Activated CD4-positive, CD25-positive, alpha-beta regulatory T cell treated with anti-CD3 and anti-CD28 coated beads, Interleukin-2, amount 50 U/mL, for 24 hours (primary cell): ENCODE measurements around the gene ZNF765.
"Not testable (repeated sequence)": the region's sequence is repeated elsewhere in the genome, so short reads cannot be mapped to it uniquely, and the experiment has no call there.

Experiments used
- ATAC-seq, 2 donors: fragments of 150-1000 bp; cut with Tn5 transposase; one replicate each; pipeline ENCODE4 v1.10.0; 2021; ENCODE audit warnings: mild to moderate bottlenecking in 1 of 2, moderate library complexity in 1 of 2

The ZNF765 gene

DNA sequence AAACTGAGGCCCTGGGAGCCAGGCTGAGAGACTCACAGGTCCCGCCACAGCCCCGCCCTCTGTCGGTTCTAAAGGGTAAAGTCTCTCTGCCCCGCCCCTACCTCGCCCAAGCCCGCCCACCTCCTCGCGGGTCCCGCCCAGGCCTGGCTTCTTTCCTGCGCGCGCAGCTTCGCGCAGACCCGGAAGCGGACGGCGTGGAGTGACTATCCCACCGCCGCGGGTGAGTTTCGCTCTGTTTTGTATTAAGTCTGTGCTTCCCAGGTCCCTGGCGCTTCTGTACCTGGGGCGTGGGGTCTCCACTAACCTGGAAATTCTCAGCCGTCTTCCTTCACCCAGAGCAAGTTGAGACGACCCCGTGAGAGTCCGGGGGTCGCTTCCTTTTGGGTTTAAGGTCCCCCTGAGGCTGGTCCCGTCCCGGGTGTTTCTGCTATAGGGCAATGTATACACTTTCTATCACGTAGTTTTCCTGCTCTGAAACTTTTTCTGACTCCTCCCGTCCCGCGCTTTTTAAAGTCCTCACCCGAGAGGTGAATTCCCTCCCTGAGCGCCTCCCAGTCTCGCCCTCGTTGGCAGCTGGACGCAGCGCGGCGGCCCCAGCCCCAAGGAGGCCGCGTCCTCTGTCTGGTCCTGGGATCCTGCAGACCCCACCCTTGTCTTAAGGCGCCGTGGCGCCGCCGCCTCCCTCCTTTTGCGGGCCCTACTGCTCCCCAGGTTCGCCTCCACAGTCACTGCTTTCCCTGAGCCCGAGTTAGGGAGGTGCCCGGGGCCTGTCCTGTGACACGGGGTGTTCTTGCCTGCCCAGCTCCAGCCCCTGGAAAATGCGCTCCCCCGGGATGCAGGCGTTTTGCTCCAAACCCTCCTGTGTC is at the start of gene ZNF765:
ZNF765 (plus strand) TSS at position 176 of the 866 bp plus-strand sequence. CDS start 2,867 bp downstream, outside the sequence.
- peak; percentile 98 to 99 for ATAC-seq

DNA sequence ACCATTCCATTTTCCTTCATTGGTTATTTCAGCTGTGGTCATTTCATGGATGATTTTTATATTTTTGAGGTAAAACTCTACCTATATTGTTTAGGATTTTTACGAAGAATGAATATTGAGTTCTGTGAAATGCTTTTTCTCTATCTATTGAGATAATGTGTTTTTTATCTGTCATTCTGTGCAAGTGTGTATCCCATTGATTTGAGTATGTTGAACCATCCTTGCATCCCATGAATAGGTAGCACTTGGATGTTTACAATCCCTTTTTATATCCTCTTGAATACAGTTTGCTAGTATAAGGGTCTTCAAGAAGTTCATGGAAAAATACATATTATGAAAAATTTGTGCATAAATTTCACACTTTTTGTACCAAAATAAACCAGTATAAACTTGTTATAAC is 39.2 kb upstream of the ZNF765 start:
- ATAC-seq = no peak

DNA sequence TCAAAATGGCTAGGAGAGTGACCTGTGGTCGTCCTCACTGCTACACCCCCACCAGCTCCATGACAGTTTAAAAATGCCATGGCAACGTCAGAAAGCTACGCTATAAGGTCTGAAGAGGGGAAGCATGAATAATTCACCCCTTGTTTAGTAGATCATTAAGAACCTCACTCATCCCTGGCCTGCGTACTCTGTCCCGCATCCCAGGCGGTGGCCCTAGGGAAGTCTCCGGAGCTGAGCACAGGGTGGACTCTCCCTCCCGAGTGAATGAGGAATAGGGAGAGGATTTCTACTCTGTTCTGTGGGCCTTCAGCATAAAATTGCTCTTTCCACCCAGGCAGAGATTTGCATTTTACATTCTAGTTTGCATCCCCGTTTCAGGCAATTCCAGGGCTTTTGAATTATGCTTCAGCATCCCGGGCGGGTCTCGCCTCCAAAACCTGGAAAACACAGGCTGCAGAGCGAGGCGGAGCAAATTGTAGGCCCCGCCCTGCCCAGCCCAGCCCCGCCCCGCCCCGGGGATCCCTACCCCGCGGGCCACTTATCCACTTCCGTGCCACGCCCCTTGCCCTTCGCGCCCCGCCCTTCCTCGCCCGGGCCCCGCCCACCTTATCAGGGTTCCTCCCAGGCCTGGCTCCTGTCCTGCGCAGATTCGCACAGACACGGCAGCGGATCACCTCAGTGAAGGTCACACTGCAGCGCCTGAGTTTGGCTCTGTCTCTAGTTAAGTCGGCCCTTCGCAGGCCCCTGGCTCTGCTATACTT is 36.9 kb upstream of the ZNF765 start:
- ATAC-seq = no peak

DNA sequence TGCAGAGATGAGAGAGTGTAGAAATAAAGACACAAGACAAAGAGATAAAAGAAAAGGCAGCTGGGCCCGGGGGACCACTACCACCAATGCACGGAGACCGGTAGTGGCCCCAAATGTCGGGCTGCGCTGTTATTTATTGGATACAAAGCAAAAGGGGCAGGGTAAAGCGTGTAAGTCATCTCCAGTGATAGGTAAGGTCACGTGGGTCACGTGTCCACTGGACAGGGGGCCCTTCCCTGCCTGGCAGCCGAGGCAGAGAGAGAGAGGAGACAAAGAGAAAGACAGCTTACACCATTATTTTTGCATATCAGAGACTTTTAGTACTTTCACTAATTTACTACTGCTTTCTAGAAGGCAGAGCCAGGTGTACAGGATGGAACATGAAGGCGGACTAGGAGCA is 34.9 kb upstream of the ZNF765 start:
- ATAC-seq = not testable (repeated sequence)

DNA sequence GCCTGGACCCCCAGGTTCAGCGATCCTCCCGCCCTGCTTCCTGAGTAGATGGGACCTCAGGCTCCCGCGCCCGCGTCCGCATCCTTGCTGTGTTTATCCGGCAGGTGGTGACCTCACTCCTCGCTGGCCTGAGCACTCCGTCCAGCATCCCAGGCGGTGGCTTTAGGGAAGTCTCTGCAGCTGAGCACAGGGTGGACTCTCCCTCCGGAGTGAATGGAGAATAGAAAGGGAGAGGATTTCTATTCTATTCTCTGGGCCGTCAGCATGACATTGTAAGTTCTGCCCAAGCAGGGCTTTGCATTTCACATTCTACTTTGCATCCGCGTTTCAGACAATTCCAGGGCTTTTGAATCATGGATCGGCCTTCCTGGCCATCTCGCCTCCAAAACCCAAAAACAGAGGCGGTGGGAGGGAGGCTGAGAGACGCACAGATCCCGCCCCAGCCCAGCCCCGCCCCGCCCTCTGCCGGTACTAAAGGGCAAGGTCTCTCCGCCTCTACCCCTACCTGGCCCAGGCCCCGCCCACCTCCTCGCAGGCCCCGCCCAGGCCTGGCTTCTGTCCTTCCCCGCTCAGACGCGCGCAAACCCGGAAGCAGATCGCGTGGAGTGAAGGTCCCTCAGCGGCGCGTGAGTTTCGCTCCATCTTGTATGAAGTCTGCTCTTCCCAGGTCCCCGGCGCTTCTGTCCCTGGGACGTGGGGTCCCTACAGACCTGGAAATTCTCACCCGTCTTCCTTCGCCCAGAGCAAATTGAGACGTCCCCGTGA is 29.6 kb upstream of the ZNF765 start, which contains the start of gene ZNF525:
ZNF525 (plus strand) TSS at position 572 of the 765 bp plus-strand sequence. CDS start 6,577 bp downstream, outside the sequence.
- ATAC-seq = peak; percentile 100

DNA sequence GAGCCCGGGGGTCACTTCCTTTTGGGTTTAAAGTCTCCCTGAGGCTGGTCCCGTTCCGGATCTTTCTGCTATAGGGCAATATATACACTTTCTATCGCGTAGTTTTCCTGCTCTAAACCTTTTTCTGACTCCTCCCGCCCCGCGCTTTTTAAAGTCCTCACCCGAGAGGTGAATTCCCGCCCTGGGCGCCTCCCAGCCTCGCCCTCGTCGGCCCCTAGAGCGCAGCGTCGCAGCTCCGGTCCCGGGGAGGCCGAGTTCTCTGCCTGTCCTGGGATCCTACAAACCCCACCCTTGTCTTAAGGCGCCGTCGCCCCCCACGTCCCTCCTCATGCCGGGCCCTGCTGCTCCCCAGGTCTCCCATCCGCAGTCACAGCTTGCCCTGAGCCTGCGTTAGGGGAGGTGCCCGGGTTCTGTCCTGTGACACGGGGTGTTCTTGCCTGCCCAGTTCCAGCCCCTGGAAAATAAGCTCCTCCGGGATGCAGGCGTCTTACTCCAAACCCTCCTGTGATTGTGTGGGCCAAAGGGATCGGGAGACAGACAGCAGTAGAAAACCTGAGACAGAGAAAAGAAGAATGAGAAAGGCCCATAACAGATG is 29.0 kb upstream of the ZNF765 start:
- peak; percentile 35 to 47 for ATAC-seq

DNA sequence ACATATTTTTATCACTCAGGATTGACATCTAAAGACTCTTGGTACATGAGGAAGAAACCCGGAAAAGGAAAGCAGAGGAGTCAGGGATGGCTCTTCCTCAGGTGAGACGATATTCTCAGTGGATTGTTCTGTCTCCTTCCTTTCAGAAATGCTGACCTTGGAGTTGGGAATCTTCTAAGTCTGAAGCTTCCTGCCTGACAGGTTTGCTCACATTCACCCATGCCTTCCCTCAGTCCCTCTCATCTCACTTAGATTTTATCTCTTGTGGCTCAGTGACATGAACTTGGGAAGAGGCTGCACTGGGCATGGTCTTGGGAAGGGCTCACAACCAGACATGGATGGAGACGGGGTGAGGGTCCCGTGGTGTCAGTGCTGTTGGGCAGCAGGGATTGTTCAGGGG is 22.8 kb upstream of the ZNF765 start:
- no peak for ATAC-seq

DNA sequence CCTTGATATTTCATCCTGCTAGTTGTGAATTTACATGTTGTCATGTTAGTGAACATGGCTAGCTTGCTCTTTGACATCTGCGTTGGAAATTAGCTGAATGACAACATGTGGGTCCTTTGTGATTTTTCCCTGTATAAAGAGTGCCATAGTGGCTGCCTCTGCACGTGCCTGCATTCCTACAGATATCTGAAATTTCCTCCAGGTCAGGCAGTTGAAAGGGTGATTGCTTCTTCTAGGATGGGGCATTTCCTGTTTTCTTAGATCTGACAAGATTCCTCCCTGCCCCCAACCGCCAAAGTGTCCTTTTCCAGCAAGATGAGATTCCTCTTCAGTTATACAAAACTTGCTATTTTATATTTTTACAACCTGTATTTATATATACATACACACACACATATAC is 20.7 kb upstream of the ZNF765 start:
- no peak for ATAC-seq

DNA sequence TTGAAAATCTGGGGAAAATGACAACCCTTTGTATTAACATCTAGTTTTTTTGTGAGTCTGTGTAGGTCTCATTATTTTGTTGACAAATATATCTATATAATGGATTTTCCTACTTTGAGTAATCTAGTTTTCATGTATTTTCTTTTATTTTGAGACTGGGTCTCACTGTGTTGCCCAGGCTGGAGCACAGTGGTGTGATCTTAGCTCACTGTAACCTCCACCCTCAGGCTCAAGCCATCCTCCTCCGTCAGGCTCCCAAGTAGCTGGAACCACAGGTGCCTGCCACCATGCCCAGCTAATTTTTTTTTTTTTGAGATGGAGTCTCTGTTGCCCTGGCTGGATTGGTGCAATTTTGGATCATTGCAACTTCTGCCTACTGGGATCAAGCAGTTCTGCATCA is 20.2 kb upstream of the ZNF765 start:
- ATAC-seq = no peak

DNA sequence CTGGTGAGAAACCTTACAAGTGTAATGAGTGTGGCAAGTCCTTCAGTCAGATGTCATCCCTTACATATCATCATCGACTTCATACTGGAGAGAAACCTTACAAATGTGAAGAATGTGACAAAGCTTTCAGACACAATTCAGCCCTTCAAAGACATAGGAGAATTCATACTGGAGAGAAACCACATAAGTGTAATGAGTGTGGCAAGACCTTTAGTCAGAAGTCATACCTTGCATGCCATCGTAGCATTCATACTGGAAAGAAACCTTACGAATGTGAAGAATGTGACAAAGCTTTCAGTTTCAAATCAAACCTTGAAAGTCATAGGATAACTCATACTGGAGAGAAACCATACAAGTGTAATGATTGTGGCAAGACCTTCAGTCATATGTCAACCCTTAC is 13.6 kb upstream of the ZNF765 start:
- no peak for ATAC-seq

DNA sequence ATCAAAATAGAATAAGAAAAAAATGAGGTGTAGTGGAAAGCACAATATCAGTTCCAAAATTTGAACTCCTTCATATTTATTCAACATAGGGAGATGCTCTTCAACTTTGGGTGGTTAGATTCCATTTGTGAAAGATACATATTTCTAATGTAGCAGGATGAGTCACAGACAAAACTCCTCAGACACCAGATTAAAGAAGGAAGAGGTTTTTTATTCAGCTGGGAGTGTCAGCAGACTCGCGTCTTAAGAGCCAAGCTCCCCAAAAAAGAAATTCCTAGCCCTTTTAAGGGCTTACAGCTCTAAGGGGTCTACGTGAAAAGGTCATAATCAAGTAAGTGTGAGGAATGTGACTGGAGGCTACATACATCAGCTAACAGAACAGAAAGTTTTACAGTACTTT is 6.8 kb upstream of the ZNF765 start:
- no peak for ATAC-seq

DNA sequence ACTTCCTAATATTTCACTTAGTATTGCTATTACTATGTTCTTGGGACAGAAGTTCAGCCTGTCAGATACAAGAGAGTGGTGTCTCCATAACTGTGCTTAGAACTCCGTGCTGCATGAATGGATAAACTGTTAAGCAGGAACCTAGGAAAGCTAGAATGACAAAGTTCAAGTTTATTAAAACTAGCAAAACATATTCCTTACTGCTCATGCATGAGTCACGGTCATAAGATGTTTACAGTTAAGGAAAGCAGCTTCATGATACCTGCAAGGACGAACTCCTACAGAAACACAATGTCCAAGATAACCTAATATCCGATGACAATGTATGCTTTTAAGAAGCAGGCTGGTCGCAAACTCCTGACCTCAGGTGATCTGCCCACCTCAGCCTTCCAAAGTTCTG is 6.0 kb upstream of the ZNF765 start:
- ATAC-seq = no peak

DNA sequence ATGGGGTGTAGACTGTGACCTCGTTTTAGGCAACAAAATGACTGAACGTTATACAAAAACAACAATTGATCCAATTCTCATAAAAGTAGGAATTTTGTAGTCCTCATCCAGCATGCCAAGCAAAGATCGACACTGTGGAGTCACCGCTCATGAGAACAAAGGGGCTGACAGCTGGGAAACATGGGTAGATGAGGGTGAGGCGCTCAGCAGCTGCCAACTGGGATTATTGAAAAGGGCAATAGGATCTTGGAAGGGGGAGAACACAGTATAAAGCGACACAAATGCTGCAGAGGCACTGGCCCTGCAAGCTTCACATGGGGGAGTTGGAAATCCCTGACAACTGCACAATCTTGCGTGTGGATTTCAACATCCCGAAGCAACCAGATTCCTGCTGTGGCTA is 5.4 kb upstream of the ZNF765 start:
- ATAC-seq = no peak

DNA sequence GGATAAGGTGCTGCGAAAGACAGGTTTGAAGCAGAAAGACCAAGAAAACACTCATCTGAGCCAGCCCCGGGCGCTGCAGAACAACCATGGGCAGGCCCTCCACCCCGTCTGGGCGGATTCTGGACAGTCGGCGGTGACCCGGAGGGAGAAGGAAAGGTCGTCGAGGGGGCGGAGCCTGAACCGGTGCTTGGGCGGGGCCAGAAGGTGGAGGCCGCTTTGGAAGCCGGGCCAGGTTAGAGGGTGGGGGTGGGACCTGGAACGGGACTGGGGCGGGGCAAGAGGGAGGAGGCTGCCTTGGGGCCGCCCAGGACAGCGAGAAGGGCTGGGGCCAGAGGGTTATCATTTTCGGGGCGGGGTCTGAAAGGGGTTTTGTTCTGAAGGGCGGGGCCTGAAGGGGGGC is 5.0 kb upstream of the ZNF765 start:
- no peak for ATAC-seq

DNA sequence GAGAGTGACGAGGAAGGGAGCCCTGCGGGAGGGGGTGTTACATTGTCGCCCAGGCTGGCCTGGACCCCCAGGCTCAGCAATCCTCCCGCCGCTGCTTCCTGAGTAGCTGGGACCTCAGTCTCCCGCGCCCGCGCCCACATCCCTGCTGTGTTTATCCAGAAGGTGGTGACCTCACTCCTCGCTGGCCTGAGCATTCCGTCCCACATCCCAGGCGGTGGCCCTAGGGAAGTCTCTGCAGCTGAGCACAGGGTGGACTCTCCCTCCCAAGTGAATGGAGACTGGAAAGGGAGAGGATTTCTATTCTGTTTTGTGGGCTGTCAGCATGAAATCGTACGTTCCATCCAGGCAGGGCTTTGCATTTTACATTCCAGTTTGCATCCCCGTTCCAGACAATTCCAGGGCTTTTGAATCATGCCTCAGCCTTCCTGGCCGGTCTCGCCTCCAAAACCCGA is 401 bp upstream of the ZNF765 start:
- no peak for ATAC-seq

DNA sequence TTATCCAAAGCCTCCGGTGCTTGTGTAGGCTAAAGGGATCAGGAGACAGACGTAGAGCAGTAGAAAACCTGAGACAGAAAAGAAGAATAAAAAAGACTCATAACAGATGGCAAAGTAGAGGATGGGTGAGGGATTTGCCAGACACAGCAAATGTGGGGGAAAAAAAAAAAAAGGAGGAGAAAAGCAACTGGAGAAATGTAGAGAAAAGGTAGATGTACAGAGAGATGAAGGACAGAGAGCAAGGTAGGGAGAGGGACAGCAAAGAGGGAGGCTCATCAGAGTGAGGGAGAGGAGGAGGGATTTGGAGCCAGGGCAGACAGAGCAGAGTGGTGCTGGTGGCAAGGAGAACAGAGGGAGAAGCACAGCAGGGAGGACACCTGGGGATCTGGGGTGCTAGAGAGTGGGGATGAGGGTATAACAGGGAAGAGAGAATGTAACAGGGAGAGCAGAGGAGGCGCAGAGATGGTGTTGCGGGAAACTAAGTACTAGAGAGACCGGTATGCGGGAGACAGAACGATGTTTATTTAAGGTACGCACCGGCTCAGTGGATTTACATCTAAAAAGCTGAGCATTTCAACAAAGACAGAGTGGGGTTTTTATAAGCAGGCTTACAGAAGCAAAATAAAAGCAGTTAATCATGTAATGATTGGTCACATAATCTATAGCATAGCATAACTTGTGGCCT is 1.0 kb downstream of the ZNF765 start:
- ATAC-seq = not testable (repeated sequence)

DNA sequence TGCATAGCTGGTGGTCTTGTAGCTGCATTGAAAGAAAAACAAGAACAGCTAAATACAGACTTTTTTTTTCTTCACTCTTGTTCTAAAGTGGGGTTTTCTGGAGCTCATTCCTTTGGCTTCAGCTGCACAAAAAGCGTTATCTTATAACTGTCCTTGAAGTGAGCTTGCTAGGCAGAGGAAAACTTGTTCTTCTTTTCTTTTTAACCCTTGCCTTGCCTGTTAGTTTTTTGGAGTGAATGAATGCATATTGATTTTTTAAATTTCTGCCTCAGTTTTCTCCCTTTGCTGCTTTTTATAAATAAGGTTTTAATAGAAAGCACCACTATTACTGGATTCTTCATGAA is 1.5 kb downstream of the ZNF765 start:
- ATAC-seq = no peak

DNA sequence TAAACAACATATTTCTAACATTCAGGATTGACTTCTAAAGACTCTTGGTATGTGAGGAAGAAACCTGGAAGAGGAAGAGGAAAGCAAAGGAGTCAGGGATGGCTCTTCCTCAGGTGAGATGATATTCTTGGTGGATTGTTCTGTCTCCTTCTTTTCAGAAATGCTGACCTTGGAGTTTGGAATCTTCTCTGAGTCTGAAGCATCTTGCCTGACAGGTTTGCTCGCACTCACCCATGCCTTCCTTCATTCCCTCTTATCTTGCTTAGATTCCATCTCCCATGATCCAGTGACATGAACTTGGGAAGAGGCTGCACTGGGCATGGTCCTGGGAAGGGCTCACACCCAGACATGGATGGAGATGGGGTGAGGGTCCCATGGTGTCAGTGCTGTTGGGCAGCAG is 3.0 kb downstream of the ZNF765 start:
- not testable (repeated sequence) for ATAC-seq

DNA sequence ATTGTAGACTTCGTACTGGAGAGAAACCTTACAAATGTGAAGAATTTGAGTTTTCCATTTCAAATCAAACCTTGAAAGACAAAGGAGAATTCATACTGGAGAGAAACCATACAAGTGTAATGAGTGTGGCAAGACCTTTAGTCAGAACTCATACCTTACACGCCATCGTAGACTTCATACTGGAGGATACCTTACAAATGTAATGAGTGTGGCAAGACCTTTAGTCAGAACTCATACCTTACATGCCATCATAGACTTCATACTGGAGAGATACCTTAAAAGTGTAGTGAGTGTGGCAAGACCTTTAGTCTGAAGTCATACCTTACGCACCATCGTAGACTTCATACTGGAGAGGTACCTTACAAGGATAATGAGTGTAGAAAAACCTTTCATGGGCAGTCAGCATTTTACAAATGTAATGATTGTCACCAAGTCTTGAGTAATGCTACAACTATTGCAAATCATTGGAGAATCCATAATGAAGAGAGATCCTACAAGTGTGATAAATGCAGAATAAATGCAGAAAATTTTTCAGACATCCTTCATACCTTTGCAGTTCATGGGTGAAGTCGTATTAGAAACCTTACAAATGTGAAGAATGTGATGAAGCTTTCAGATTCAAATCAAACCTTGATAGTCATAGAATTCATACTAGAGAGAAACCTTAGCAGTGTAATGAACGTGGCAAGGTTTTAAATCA is 14.7 kb downstream of the ZNF765 start:
- no peak for ATAC-seq

DNA sequence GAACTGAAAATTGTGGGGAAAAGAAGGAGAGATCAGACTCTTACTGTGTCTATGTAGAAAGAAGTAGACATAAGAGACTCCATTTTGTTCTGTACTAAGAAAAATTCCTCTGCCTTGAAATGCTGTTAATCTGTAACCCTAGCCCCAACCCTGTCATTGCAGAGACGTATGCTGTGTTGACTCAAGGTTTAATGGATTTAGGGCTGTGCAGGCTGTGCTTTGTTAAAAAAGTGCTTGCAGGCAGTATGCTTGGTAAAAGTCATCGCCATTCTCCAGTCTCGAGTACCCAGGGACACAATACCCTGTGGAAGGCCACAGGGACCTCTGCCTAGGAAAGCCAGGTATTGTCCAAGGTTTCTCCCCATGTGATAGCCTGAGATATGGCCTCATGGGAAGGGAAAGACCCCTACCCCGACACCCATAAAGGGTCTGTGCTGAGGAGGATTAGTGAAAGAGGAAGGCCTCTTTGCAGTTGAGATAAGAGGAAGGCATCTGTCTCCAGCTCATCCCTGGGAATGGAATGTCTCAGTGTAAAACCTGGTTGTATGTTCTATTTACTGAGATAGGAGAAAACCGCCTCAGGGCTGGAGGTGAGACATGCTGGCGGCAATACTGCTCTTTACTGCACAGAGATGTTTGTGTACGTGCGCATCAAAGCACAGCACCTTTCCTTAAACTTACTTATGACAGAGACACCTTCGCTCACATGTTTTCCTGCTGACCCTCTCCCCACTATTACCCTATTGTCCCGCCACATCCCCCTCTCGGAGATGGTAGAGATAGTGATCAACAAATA is 25.8 kb downstream of the ZNF765 start:
- not testable (repeated sequence) for ATAC-seq

DNA sequence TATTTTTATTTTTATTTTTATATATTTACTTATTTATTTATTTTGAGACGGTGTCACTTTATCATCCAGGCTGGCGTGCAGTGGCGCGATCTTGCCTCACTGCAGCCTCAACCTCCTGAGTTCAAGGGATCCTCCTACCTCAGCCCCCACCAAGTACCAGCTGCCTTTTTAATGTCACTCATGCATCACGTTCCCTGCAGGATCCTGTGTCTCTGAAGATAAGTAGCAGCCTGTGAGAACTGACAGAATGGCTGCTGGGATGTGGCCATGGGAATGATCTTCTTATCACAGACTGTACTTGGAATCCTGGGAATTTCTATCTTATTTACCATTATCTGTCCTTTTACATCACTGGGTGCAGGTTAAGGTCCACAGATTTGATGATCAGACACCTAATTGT is 27.6 kb downstream of the ZNF765 start:
- ATAC-seq = no peak
